Measurements from ENCODE around the gene MALSU1.

DNA sequence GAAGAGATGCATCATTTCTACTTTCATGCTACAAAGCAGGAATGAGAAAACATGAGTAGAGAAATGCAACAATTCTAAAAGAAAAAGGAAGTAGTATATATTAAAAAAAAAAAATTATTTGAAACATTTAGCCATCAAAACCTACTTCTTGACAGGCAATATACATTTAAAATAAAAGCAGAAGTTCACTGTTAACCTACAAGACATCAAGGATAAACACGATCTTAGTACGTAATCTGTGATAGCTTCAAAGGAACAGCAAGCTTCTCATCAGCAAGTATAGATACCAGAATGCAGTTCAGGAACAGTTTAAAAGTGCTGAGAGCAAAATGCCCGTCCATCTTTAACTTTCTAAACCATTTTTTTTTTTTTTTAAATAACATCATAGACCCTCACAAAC, 36.9 kb downstream of the MALSU1 start:
- TF ChIP-seq, protein P1, sequence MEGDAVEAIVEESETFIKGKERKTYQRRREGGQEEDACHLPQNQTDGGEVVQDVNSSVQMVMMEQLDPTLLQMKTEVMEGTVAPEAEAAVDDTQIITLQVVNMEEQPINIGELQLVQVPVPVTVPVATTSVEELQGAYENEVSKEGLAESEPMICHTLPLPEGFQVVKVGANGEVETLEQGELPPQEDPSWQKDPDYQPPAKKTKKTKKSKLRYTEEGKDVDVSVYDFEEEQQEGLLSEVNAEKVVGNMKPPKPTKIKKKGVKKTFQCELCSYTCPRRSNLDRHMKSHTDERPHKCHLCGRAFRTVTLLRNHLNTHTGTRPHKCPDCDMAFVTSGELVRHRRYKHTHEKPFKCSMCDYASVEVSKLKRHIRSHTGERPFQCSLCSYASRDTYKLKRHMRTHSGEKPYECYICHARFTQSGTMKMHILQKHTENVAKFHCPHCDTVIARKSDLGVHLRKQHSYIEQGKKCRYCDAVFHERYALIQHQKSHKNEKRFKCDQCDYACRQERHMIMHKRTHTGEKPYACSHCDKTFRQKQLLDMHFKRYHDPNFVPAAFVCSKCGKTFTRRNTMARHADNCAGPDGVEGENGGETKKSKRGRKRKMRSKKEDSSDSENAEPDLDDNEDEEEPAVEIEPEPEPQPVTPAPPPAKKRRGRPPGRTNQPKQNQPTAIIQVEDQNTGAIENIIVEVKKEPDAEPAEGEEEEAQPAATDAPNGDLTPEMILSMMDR (IDR thresholded peaks at IDR 0.05): no peak
- TF ChIP-seq POLR2A (IDR thresholded peaks at IDR 0.05): no peak
